AG08396 (cell line): ENCODE data around the gene PNKD.

Experiments
- DNase-seq: peaks from one replicate; pipeline ENCODE4 v3.0.0; 2012; ENCODE audit warnings: low spot score, mixed read lengths

The PNKD gene

DNA sequence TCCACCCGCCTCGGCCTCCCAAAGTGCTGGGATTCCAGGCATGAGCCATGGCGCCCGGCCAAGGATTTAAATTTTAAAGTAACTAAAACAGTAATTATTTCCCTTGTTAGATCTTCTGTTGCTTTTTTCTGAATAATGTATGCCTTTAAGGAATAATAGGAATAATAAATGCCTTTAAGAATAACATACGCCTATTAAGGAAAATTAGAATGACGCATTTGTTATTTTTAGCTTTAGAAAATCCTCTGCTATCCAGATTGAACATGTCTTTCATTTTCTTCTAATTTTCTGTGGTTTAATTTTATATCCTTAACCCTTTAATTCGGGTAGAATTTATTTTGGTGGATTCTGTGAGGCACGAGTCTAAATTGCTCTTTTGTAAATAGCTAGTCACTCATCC is 45.1 kb downstream of the PNKD start:
- DNase-seq: no peak

DNA sequence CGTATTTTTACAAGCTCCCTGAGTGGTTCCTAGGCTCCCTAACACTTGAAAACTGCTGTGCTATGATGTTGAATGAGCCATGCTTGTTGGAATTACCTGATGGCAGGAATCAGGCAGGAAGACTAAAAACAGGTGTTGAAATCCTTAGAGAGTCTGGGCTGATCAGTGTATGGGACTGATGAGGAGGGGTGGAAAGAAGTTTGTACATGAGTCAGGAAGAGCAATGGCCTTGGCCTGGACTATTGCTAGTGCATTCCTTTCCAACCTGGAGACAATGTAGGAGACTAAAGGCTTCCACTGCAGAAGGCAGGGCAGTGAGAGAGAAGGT is 46.9 kb downstream of the PNKD start:
- DNase-seq: no peak

DNA sequence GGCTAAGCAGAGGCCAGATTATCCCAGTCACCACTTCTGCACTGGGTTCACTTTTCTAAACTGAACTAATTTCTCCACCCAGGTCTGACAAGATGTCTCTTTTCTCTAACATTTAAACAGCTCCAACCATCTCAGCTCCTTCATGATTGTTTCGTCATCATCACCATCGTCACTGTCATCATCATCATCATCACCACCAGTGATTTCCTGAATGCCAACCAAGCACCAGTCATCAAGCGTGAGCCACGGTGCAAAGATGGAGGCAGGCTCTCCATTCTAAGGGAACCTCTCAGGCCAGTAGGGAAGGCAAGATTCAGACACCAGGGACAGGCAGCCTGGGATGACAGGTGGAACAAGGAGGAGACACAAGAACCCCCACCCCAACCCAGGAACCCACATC is 47.5 kb downstream of the PNKD start:
- no peak for DNase-seq

DNA sequence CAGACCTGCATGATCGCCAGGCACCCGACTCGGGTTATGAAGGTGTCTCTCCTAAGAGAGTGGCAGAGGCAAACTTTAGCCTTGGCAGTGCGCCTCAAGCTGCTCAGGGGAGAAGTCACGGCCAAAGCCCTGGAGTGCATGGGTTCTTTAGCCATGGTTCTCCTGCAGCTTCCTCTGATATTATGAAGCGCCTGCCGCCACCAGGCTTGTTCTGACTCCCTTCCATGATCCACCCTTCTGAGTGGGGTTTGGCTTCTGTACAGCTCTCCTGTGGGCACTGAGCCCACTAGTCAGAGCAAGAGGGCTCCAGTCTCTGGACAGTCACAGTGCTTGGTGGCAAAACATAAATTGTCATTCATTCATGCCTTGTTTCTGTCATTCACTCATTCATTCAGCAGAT is 47.9 kb downstream of the PNKD start:
- DNase-seq: no peak

DNA sequence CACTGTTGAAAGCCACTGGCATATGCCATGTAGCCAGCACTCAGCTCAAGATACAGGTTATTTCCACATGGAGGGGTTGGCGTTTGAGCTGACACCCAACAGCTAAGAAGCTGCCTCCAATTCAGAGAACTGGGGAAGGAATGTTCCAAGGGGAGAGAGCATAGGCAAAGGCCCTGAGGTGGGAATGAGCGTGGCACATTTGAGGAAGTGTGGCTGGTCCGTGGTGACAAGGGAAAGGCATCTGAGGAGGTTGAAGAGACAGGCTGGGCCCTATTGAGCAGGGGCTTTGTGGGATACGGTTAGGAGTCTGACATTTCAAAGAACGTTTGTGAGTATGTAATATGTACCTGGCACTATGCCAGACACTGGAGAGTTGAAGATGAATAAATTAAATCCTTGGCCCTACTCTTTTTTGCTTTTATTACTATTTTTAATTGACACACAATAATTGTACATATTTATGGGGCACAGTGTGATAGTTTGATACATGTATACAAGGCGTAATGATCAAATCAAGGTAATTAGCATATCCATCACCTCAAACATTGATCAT is 49.6 kb downstream of the PNKD start:
- DNase-seq: no peak

DNA sequence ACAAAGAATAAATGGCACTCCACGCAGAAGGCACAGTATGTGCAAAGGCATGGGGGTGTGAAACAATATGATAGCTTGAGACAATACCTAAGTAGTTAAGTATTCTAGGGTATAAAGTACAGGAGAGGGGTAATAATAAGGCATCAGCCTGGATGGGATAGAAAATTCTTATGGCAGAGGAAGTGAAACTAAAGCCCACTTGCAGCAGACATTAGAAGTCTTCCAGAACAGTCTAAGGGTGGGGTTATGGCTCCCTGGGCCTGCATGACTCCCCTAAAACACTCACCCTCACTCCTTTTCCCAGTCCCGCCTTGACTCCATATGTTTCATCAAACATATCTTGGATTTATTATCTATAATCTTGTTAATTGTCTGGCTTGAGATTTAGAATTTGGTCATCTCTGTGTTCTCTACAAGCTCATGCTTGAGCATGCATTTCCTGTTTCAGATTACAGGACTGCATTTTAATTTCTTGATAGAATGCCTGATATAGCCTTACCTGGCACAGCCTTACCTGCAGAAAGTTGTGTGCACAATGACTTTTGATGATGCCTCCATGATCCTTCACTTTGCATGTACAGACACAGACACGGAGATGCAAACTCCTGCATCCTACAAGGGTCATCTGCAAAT is 50.5 kb downstream of the PNKD start:
- no peak for DNase-seq

DNA sequence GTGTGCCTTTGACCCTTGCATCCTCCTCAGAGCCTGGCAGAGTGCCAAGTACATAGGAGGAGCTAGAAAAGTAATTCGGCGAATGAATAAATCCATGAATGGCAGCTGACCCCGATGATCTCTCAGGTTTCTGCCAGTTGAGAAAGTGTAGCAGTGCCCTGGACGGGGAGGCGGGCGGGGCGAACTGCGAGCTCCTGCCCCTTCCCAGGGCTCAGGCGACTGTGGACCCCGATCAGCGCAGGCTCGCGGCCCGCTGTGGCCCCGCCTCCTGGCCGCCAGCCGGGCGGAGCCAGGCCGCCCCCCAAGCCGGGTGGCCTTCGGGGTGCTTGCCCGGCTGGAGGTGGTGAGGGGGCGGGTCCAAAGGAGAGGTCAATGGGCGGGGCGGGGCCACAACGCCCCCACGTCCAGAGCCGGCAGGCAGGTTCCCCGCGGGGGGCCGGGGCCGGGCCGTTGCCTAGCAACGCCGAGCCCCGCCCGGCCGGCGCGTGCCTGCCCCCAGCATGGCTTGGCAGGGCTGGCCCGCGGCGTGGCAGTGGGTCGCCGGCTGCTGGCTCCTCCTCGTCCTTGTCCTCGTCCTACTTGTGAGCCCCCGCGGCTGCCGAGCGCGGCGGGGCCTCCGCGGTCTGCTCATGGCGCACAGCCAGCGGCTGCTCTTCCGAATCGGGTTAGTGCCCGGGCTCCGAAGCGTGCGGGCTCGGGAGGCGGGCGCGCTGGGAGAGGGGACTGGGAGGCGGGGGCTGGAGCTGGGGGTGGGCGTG is 52.6 kb downstream of the PNKD start:
- peak; percentile 89 for DNase-seq

DNA sequence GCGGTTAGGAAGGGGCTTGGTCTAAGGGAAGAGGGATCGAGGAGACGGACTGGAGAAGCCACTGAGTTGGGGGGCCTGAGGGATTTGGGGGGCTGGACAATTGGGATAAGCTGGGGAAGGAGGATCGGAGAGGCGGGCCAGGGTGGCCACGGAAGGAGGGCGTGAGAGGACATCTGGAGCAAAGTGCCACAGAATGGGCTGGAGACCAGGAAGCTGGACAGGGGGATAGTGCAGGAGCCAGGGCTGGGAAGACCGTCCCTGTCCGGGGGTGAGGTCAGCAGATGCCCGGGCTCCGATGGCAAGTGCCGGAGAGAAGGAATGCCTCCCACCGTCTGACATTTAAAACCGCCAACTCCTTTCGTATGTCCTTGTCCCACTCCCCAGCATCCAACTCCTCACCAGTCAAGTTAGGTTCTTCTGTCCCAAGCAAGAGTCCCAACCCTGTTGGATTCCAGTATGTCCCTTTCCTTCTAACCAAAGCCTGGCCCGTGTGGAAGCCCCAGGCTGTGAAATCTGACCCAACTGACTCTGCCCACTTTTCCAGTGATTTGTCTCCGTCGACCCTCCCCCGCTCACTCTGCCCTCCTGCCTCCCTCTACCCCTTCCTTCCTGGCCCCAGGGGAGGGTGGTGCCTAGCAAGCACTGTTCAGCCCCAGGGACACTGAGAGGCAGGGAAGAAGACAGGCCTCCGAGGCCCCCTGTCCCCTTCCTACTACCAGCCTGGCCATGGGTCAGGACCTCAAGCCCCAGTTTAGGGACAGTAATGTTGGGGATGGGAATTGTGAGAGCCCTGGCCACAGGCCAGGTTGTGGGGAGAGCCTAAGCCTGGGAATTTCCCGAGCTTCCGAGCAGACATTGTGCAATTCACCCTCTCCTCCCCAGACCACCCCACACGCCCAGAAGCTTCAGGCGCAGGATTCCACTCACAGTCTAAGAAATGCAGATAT is 53.5 kb downstream of the PNKD start:
- peak; percentile 33 for DNase-seq

DNA sequence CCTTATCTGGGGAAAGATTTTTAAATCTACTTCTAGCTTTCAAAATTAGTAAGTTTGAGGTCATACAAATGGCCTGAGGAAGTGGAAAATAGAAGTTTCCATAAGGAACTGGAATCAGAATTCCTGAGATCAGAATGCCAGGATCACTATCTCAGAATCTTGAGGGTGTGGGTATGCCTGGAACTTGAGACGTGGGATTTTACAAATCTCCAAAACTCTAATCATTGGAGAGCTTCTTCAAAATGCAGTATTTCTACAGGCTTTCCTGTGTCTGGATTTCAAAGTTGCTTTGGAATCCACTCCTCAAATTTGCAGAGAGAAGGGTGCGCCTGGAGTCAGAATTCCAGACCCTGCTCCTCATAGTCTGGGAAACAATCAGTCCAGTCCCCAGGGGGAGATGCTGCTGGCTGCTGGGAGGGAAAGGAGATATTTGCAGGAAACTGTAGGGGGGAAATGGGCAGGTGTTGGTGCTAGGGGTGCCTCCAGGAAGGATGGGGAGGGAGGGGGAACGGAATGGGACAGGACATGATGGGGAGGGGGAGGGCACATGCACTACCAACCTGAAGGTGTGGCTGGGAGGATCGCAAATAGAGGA is 55.3 kb downstream of the PNKD start:
- no peak for DNase-seq

DNA sequence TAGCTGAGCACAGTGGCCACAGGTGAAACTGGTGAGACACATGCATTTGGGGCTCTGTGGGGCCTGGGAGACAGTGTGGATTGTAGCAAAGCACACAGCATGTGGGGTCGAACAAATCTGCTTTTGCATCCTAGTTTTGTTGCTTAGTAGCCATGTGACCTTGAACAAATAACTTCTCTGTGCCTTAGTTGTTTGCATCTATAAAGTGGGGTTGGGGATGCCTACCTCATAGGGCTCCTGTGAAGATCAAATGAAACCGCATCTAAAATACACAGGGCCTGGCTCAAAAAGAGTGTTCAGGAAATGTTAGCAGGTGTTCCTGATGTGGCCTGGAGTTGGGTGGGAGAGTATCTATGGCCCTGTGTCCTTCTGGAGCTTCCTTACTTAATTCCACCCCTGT is 56.0 kb downstream of the PNKD start:
- no peak for DNase-seq

DNA sequence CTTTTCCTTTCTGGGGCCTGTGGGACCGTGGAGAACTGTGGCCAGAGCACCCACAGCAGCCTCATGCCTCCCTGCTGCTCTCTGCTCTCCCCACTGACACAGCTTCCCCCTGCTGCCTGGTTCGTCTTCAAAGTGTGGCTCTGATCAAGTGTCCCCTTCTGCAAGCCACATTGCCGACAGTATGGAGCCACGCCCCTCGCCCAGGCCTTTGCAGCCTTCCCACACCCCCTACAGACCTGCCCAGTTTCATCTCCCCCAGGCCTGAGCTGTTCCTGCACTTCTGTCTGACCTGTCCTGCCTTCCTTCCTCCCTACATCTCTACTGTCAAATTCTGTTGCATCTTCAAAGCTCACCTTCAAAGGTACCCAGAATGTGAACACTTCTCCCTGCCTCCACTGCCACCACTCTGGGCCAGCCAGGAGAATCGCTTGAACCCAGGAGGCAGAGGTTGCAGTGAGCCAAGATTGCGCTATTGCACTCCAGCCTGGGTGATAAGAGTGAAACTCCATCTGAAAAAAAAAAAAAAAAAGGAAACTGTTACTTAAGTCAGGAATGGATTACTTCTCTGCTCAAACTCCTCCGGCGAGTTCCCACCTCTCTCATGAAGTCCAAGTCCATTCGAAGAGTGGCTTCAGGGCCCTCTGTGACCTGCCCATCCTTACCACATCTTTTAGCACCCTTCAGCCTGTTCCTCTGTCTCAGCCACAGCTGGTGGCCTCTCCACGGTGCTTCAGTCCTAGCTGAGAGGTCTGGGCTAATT is 57.3 kb downstream of the PNKD start:
- DNase-seq: no peak

DNA sequence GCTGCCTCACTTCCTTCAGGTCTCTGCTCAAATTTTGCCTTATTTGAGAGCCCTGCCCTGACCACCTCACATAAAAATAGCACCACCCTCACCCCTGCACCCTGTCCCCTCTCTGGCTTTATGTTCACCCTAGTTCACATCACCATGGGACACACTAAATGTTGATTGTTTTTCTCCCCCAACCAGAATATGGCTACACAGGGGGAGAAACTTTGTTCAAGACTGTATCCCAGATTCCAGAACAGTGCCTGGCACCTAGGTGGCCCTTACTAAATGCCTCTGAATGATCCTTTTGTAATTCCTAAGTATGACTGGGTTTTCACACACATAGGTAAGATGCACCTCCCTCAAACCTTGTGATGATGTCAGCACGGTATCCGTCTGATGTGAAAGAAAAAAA is 58.0 kb downstream of the PNKD start:
- DNase-seq: no peak

DNA sequence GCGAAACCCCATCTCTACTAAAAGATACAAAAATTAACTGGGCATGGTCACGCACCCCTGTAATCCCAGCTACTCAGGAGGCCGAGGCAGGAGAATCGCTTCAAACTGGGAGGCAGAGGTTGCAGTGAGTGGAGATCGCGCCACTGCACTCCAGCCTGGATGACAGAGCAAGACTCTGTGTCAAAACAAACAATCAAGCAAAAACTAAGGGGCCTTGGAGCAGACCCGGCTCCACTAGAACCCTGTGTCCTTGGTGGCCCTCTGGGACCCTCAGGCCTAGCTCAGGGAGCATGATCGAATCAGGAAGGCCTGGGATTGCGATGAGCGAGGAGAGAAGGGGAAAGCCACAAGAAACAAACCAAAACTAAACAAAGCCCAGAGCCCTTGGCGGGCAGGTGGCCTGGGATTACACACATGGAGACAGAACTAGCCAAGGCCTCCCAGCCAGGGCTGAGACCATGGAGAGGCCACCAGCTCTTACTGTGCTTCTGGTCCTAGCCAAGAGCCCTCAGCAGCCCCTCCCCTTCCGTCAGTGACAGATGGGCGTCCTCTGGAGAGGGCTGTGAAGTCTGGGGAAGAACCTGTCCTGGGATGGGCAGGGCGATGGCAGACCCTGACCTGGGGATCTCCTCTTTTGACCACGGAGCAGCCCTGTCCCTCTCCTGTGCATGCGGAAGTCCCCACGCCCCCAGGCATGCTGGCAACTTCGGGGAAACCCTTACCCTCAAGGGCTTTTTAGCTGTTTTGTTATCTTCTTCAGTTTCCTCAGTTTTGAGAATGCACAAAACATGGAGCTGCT is 58.9 kb downstream of the PNKD start:
- DNase-seq: no peak

DNA sequence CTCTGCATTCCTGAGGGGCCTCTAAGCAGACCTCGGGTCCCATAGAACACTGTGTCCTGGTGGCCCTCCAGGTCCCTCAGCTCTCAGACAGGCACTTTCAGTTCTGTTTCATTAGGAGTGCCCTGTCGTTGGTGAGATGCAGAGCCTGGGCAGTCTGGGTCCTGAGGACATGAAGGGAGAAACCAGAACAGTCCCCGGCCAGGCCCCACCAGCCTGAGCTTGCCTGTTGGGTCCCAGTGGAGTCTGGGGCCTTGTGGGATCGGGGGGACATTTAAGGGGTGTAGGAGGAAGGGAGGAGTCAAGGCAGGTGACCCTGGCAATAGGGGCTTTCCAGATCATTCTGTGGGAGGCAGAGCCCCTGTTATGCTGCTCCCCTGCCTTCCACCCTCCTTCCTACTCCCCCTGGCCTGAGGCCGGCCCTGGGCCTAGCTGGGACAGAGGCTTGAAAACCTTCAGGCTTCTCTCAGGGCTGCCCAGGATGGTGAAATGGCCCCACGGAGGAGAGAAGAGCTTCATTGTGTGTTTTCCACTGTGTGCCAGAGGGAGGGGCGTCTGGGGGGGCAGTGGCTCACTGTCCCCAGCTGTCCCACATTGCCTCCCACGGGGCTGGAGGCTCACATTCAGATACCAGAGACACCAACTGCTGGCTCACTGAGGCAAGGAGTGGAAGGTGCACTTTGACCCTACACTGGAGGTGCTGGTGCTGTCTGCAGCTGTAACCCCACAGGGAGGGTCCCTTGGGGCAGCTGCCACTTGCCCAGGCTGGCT is 59.7 kb downstream of the PNKD start:
- DNase-seq: no peak

DNA sequence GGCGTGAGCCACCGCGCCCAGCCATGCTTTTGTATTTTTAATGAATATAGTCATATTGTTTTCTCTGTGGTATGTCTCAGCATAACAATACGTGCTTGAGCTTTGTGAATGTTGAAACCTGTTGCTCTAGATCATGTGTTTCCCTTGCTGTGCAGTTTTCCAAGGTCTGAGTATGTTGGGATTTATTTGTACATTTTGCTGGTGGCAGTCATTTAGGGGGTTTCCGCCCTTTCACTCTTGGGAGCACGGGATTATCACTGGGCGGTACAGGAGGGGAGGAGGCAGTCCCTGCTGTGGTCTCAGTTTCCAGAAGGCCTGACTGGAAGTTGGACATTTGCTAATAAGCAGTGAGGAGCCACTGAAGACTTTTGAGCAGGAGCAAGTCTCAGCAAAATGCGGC is 61.4 kb downstream of the PNKD start:
- no peak for DNase-seq

DNA sequence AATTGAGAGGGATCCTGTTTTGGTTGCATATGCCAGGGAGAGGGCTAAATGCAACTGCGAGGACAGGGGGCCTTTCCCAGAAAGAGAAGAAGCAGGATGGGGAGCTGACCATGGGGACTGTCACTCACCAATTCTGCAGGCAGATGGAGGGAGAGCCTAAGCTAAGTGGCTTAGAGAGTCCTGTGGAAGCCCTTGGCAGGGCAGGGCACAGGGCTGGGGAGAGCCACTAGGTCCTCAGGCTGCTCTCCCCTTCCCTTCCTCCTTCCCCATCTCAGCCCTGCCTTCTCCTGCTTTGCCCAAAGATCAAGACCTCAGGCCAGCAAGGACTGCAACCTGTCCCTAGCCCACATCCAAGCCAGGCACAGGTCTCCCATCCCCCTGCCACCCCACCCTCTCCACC is 62.0 kb downstream of the PNKD start:
- no peak for DNase-seq

DNA sequence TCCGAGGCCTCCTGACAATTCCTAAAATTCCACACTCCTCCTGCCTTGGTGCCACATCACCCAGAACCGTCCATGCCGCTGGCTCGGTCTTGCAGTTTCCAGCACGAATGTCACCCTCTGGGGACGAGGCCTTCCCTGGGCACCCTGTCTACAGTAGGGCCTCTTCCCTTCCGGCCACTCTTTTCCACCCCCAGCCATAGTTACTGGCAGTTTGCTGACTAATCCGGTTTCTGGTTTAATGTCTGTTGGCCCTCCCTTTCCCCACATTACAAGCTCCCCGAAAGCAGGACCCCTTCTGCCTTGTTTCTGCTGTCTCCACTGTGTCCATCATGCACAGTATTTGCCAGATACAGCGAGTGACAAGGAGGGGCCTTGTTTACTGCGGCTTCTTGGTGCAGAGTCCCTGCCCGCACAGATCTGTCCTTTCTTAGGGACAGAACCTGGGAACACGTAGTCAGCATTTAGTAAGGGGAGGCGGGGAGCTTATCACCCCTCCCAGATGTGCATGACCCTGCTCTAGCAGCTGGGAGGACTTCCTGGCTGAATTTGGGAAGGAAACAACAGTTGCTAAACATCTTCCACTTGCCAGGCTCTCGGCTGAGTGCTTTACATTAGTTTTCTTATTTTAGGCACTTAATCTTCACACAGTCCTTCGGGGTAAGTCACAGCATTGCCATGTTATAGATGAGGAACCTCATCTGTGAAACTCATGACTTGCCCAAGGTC is 62.8 kb downstream of the PNKD start:
- DNase-seq: no peak

DNA sequence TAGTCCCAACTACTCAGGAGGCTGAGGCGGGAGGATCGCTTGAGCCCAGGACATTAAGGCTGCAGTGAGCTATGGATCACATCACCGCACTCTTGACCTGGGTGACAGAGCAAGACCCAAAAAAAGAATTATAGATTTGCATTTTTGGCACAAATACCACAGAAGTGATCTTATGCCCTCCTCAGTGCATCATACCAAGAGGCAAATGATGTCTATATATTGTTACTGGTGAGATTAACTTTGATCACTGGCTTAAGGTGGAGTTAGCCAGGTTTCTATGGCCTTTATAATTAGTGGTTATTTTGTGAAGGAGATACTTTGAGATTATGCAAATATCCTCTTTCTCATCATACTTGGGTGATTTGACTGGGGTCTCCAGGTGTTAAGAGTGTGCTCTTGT is 64.2 kb downstream of the PNKD start:
- no peak for DNase-seq

DNA sequence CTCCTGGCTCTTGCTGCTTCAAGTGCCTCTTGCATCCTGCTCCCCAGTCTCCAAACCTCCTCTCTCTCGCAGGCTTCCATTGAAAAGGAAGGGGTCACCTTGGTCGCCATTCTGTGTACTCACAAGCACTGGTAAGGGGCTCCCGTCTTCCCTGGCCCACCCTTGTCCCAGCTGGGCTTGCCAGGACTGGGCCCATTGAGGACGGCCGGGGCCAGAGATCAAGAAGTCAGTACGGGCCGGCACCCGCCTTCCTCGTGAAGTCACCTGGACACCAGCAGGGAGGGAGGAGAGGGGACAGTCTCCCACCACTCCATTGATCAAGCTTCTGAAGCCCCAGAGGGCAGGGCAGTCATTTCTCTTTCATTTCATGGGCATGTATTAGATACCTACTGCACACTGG is 70.3 kb downstream of the PNKD start:
- DNase-seq: no peak
